GM12878 (cell line): ENCODE data around the gene SCAP. TPM values are rescaled to one million over a fixed set of nuclear protein-coding genes. Genes with fewer than 3 reads are reported as not detected.

Experiments
- ATAC-seq: fragments of 200-7000 bp; cut with Tn5 transposase; 3 replicates; pipeline ENCODE4 v1.9.1; 2020; ENCODE audit warnings: mild to moderate bottlenecking, moderate library complexity
- BruUV-seq: library from RNA; stranded (reverse); fragments of 400-500 nt; replicated peaks from 2 replicates; lab custom pipeline; 2021; lab: Mats Ljungman, UMichigan
- CTCF ChIA-PET: fragments of 300-600 bp; sonication (Branson Sonifier 250); formaldehyde crosslinking; extraction: SDS; loops from one replicate; lab custom pipeline; 2021; ENCODE audit warnings: inconsistent platforms; lab: Yijun Ruan, JAX
- POLR2A ChIA-PET: fragments of 350-600 bp; formaldehyde crosslinking; extraction: SDS; loops from one replicate; lab custom pipeline; 2021; ENCODE audit warnings: inconsistent platforms; lab: Charles Lee
- RAD21 ChIA-PET: fragments of 300-600 bp; sonication (Branson Sonifier 250); formaldehyde crosslinking; loops from one replicate; lab custom pipeline; 2023; ENCODE audit warnings: antibody characterized with exemption; ENCODE audit not compliant: unreplicated experiment; lab: Charles Lee
- SMC1A ChIA-PET: fragments of 300-600 bp; sonication (Branson Sonifier 250); formaldehyde crosslinking; loops from one replicate; lab custom pipeline; 2023; ENCODE audit not compliant: unreplicated experiment, uncharacterized antibody; lab: Charles Lee
- DNase-seq: peaks from one replicate; pipeline ENCODE4 v3.0.0-alpha.2; 2011; ENCODE audit warnings: low read depth, low spot score
- FAIRE-seq: peaks from 3 replicates; lab custom pipeline; 2011; peaks lifted over from hg19 to GRCh38; lab: Jason Lieb, UNC
- H2AFZ ChIP-seq: 2 replicates; pipeline ENCODE4 v1.6.0; 2011; ENCODE audit warnings: low read depth, low read length, control low read depth; ENCODE audit not compliant: control insufficient read depth
- H3K27ac ChIP-seq: 2 replicates; pipeline ENCODE4 v1.5.1; 2011; ENCODE audit warnings: control low read depth; ENCODE audit not compliant: control insufficient read depth, insufficient read depth
- H3K27me3 ChIP-seq, 2 experiments: replicated peaks in 1 of 2; 2 replicates each; pipeline versions ENCODE4 v1.6.0 to v1.6.1; 2011; ENCODE audit warnings: low read length in 1 of 2; ENCODE audit not compliant: control insufficient read depth in 2 of 2, insufficient read depth in 2 of 2
- H3K36me3 ChIP-seq, 2 experiments: 2 replicates each; pipeline ENCODE4 v1.5.1; 2011; ENCODE audit warnings: low read length in 1 of 2; ENCODE audit not compliant: control insufficient read depth in 2 of 2, insufficient read depth in 2 of 2
- H3K4me1 ChIP-seq: 2 replicates; pipeline ENCODE4 v1.6.1; 2011; ENCODE audit warnings: mild to moderate bottlenecking, low read length, moderate library complexity, mixed read lengths; ENCODE audit not compliant: control insufficient read depth, insufficient read depth
- H3K4me2 ChIP-seq: 2 replicates; pipeline ENCODE4 v1.6.0; 2011; ENCODE audit warnings: control low read depth; ENCODE audit not compliant: control insufficient read depth, insufficient read depth
- H3K4me3 ChIP-seq: fragments of 200-600 bp; sonication (generic); 2 replicates; pipeline ENCODE4 v1.5.1; 2016
- H3K79me2 ChIP-seq: 2 replicates; pipeline ENCODE4 v1.6.0; 2011; ENCODE audit warnings: low read length; ENCODE audit not compliant: control insufficient read depth, insufficient read depth
- H3K9ac ChIP-seq: 2 replicates; pipeline ENCODE4 v1.8.0; 2011; ENCODE audit warnings: low read length, control low read depth, mixed read lengths; ENCODE audit not compliant: control insufficient read depth, insufficient read depth
- H3K9me3 ChIP-seq: replicated peaks from 3 replicates; pipeline ENCODE4 v1.5.1; 2011; ENCODE audit warnings: mild to moderate bottlenecking, low read length; ENCODE audit not compliant: control insufficient read depth, insufficient read depth
- H4K20me1 ChIP-seq: 2 replicates; pipeline ENCODE4 v1.6.0; 2011; ENCODE audit not compliant: control insufficient read depth, insufficient read depth
- CEBPB ChIP-seq, 2 experiments: fragments of 150-350 bp in 1 of 2; IDR thresholded peaks; 2 replicates each; pipeline ENCODE4 v1.6.1; 2012 to 2014; ENCODE audit warnings: low read depth in 2 of 2, low read length in 2 of 2, borderline replicate concordance in 1 of 2, inconsistent platforms in 1 of 2
- CHD1 ChIP-seq: IDR thresholded peaks from 2 replicates; pipeline ENCODE4 v1.6.1; 2012; ENCODE audit warnings: low read depth, low read length, improper control_type of control experiment
- FOXK2 ChIP-seq: fragments of 450-650 bp; IDR thresholded peaks from 2 replicates; pipeline ENCODE4 v1.6.1; 2017; ENCODE audit warnings: mild to moderate bottlenecking, moderate library complexity
- MEF2A ChIP-seq: IDR thresholded peaks from 2 replicates; pipeline ENCODE4 v1.6.1; 2011; ENCODE audit warnings: low read depth, mild to moderate bottlenecking, low read length, moderate library complexity; ENCODE audit not compliant: insufficient read depth
- NRF1 ChIP-seq: conservative IDR thresholded peaks from 2 replicates; pipeline ENCODE4 v1.6.1; 2011; ENCODE audit warnings: mild to moderate bottlenecking, low read depth, low read length, improper control_type of control experiment
- POLR2A ChIP-seq: IDR thresholded peaks from 2 replicates; pipeline ENCODE4 v1.6.1; 2011; ENCODE audit warnings: low read depth, mild to moderate bottlenecking, low read length
- POLR2AphosphoS5 ChIP-seq: IDR thresholded peaks from 2 replicates; pipeline ENCODE4 v1.6.1; 2011; ENCODE audit warnings: mild to moderate bottlenecking, low read length, inconsistent platforms
- STAT3 ChIP-seq: IDR thresholded peaks from 2 replicates; pipeline ENCODE4 v1.6.1; 2011; ENCODE audit warnings: low read depth, low read length, improper control_type of control experiment
- ZBED1 ChIP-seq: IDR thresholded peaks from 2 replicates; pipeline ENCODE4 v1.6.1; 2016; ENCODE audit warnings: borderline replicate concordance
- WGBS: methylation state at CpG from one replicate; pipeline ENCODE4 v1.1.6; 2016; ENCODE audit warnings: low lambda C conversion rate; ENCODE audit not compliant: insufficient replicate concordance, insufficient coverage; ENCODE audit errors: missing lambda C conversion rate; 5-methylcytosine and 5-hydroxymethylcytosine counted together
- in situ Hi-C: fragments of 300-500 bp; cut with MboI; formaldehyde crosslinking; loops from 9 replicates; pipeline ENCODE4 v1.14.3; 2018; ENCODE audit warnings: mixed read lengths
- intact Hi-C: fragments of 100-400 bp; cut with micrococcal nuclease; formaldehyde crosslinking; loops from one replicate; pipeline ENCODE4 v1.14.2; 2022; ENCODE audit not compliant: unreplicated experiment
- polyA plus RNA-seq, 11 experiments: library from polyadenylated mRNA; depleted of rRNA in 4 of 11; unstranded in 6 of 11; stranded (reverse) in 5 of 11; fragments of >200 nt; fragmentation: Nextera tagmentation in 4 of 11; fragmentation: Illumina TruSeq in 1 of 11; extraction: Ambion mirVana in 4 of 11; extraction: Trizol in 1 of 11; gene quantifications; 1 replicate in 1 of 11; 2 replicates in 10 of 11; pipeline versions ENCODE4 v1.2.1 to v1.2.3, GENCODE V29; 2011 to 2016; ENCODE audit warnings: inconsistent platforms in 2 of 11, missing spikeins in 2 of 11, low read depth in 1 of 11
- total RNA-seq, 4 experiments: library from RNA; depleted of rRNA in 3 of 4; stranded (reverse); fragments of >200 nt in 3 of 4; fragmentation: Illumina TruSeq in 1 of 4; extraction: Trizol in 1 of 4; gene quantifications; 2 replicates each; pipeline versions ENCODE4 v1.2.1 to v1.2.3, GENCODE V29; 2013 to 2021
- TF ChIP-seq, protein P1 (sequence below): IDR thresholded peaks from 2 replicates; pipeline ENCODE4 v1.6.1; 2012; ENCODE audit warnings: improper control_type of control experiment, low read depth, low read length; ENCODE audit not compliant: insufficient replicate concordance

Gene SCAP
- total and polyA plus RNA-seq, 10 of the 15 experiments (the other 5 are each of a cell fraction or from before 2014, with no cell fraction given): 1.5 to 64.1 (median 27.9) TPM

- in situ Hi-C loops: no loop called here
- Histone ChIP-seq H3K4me2 (no peak overlapping the region), H2AFZ (no peak overlapping the region), H3K9me3 (no peaks in the 10 kb centered on the region), H3K27ac (no peak overlapping the region), H3K27me3 (no peaks in the 10 kb centered on the region), H3K36me3 (peaks cover 11 to 54% of the 10 kb centered on the region in 2 experiments)
- ChIA-PET RAD21 (no interaction called here), CTCF (interaction anchor here (1.1 to 2.3 kb wide), 2 partner anchors 8 to 63 kb away, joined by 4 to 7 read pairs; no protein-coding TSS in a partner anchor), SMC1A (interaction anchor here (0.6 kb wide), 1 partner anchor 128 kb away, joined by 4 read pairs; no protein-coding TSS in a partner anchor)
- WGBS: 97% methylated on average over 7 of the region's 7 CpGs
- BruUV-seq: no TSS peak
- no peak for DNase-seq
- no peak for ATAC-seq
- no peak for FAIRE-seq
- TF ChIP-seq POLR2AphosphoS5 (peak; percentile 27; the same call in 1 of the 2 replicates), CEBPB (IDR thresholded peaks at IDR 0.05; ENCODE audit: borderline replicate concordance in 1 of 2, low read depth in 2 of 2, low read length in 2 of 2) (no peak), POLR2A (peak; percentile 67)
- TF ChIP-seq, all 136 proteins: peak for 2
- Histone ChIP-seq H4K20me1 (no peaks in the 10 kb centered on the region), H3K4me3 (no peak overlapping the region), H3K79me2 (no peaks in the 10 kb centered on the region), H3K9ac (no peak overlapping the region), H3K4me1 (no peaks in the 10 kb centered on the region)
- intact Hi-C loops: no loop called here
- POLR2A ChIA-PET: no interaction called here
Measured at GRCh38 chr3:47413751-47414150, 62.0 kb downstream of the SCAP start.

GRCh38 chr3:47412842-47413520 is 62.8 kb downstream of the SCAP start:
- Histone ChIP-seq H3K4me2 (no peak overlapping the region), H3K36me3 (peaks cover 17 to 58% of the 10 kb centered on the region in 2 experiments), H2AFZ (no peak overlapping the region), H3K27ac (no peak overlapping the region), H3K4me1 (no peaks in the 10 kb centered on the region), H3K9ac (no peak overlapping the region), H3K9me3 (no peaks in the 10 kb centered on the region), H3K79me2 (no peaks in the 10 kb centered on the region), H3K4me3 (no peak overlapping the region), H3K27me3 (no peaks in the 10 kb centered on the region), H4K20me1 (no peaks in the 10 kb centered on the region)
- ChIA-PET POLR2A (no interaction called here), RAD21 (no interaction called here), CTCF (interaction anchor here (0.5 to 2.3 kb wide), 3 partner anchors 9 to 566 kb away, joined by 3 to 7 read pairs (median 4); no protein-coding TSS in a partner anchor), SMC1A (interaction anchor here (0.5 kb wide), 1 partner anchor 831 kb away, joined by 4 read pairs; no protein-coding TSS in a partner anchor)
- intact Hi-C loops (no loop called here), in situ Hi-C loops (no loop called here)
- FAIRE-seq (no peak), DNase-seq (no peak), ATAC-seq (no peak)
- BruUV-seq: no TSS peak
- 95% methylated on average over 10 of the region's 12 CpGs for WGBS
- TF ChIP-seq, protein P1, sequence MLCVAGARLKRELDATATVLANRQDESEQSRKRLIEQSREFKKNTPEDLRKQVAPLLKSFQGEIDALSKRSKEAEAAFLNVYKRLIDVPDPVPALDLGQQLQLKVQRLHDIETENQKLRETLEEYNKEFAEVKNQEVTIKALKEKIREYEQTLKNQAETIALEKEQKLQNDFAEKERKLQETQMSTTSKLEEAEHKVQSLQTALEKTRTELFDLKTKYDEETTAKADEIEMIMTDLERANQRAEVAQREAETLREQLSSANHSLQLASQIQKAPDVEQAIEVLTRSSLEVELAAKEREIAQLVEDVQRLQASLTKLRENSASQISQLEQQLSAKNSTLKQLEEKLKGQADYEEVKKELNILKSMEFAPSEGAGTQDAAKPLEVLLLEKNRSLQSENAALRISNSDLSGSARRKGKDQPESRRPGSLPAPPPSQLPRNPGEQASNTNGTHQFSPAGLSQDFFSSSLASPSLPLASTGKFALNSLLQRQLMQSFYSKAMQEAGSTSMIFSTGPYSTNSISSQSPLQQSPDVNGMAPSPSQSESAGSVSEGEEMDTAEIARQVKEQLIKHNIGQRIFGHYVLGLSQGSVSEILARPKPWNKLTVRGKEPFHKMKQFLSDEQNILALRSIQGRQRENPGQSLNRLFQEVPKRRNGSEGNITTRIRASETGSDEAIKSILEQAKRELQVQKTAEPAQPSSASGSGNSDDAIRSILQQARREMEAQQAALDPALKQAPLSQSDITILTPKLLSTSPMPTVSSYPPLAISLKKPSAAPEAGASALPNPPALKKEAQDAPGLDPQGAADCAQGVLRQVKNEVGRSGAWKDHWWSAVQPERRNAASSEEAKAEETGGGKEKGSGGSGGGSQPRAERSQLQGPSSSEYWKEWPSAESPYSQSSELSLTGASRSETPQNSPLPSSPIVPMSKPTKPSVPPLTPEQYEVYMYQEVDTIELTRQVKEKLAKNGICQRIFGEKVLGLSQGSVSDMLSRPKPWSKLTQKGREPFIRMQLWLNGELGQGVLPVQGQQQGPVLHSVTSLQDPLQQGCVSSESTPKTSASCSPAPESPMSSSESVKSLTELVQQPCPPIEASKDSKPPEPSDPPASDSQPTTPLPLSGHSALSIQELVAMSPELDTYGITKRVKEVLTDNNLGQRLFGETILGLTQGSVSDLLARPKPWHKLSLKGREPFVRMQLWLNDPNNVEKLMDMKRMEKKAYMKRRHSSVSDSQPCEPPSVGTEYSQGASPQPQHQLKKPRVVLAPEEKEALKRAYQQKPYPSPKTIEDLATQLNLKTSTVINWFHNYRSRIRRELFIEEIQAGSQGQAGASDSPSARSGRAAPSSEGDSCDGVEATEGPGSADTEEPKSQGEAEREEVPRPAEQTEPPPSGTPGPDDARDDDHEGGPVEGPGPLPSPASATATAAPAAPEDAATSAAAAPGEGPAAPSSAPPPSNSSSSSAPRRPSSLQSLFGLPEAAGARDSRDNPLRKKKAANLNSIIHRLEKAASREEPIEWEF: no peak
- no peak for TF ChIP-seq CHD1
- TF ChIP-seq MEF2A: no peak
- TF ChIP-seq NRF1: no peak
- no peak for TF ChIP-seq ZBED1
- TF ChIP-seq FOXK2: no peak
- no peak for TF ChIP-seq STAT3
